K562 (cell line): ENCODE measurements around the gene RAB3C. TPM values are rescaled to one million over a fixed set of nuclear protein-coding genes. Genes with fewer than 3 reads are reported as not detected.

Source experiments
- BRD9 ChIP-seq: fragments of 450-650 bp; IDR thresholded peaks from 2 replicates; pipeline ENCODE4 v1.6.1; 2018; ENCODE audit warnings: low read depth; ENCODE audit not compliant: partially characterized antibody
- E4F1 ChIP-seq: fragments of 250-450 bp; sonication (Bioruptor Pico); IDR thresholded peaks from 2 replicates; pipeline ENCODE4 v1.5.0; 2021; ENCODE audit warnings: mild to moderate bottlenecking, borderline replicate concordance
- ETV1 ChIP-seq: fragments of 450-650 bp; conservative IDR thresholded peaks from 2 replicates; pipeline ENCODE4 v1.6.1; 2016; ENCODE audit warnings: missing genetic modification characterization, control low read depth, low read depth, missing compliant biosample characterization
- KHSRP ChIP-seq: fragments of 450-650 bp; IDR thresholded peaks from 2 replicates; pipeline ENCODE4 v1.6.1; 2017
- MCM2 ChIP-seq: fragments of 450-650 bp; IDR thresholded peaks from 2 replicates; pipeline ENCODE4 v1.6.1; 2017; ENCODE audit warnings: low read depth, mild to moderate bottlenecking
- MLLT1 ChIP-seq, 2 experiments: fragments of 450-650 bp; IDR thresholded peaks; 2 replicates each; pipeline ENCODE4 v1.6.1; 2016
- PCBP1 ChIP-seq: fragments of 200-400 bp; formaldehyde crosslinking; IDR thresholded peaks from 2 replicates; pipeline ENCODE4 v1.6.1; 2018; ENCODE audit warnings: mild to moderate bottlenecking, low read depth, low read length; ENCODE audit not compliant: poor library complexity, severe bottlenecking
- PHF20 ChIP-seq: fragments of 450-650 bp; IDR thresholded peaks from 2 replicates; pipeline ENCODE4 v1.6.1; 2018; ENCODE audit not compliant: partially characterized antibody
- SETDB1 ChIP-seq: IDR thresholded peaks from one replicate; pipeline ENCODE4 v1.6.1; 2012; ENCODE audit warnings: low read length, control low read depth, inconsistent platforms
- XRCC3 ChIP-seq: fragments of 450-650 bp; IDR thresholded peaks from 2 replicates; pipeline ENCODE4 v1.6.1; 2017; ENCODE audit warnings: mild to moderate bottlenecking, moderate library complexity
- ZBTB11 ChIP-seq, 3 experiments: fragments of 200-800 bp in 1 of 3; fragments of 250-450 bp in 1 of 3; fragments of 450-650 bp in 1 of 3; sonication (Bioruptor Pico) in 1 of 3; sonication (Bioruptor generic) in 1 of 3; formaldehyde crosslinking in 1 of 3; IDR thresholded peaks; 2 replicates each; pipeline versions ENCODE4 v1.6.1 to v1.8.0; 2016 to 2022; ENCODE audit warnings: mild to moderate bottlenecking in 2 of 3, missing genetic modification characterization in 2 of 3, missing compliant biosample characterization in 1 of 3, moderate library complexity in 1 of 3
- ZNF717 ChIP-seq: fragments of 250-450 bp; sonication (Bioruptor Pico); IDR thresholded peaks from 2 replicates; pipeline ENCODE4 v1.5.0; 2021
- polyA plus RNA-seq, 8 experiments: library from polyadenylated mRNA; depleted of rRNA in 4 of 8; stranded (reverse) in 5 of 8; unstranded in 3 of 8; fragments of >200 nt; fragmentation: Nextera tagmentation in 2 of 8; fragmentation: Illumina TruSeq in 1 of 8; extraction: Ambion mirVana in 2 of 8; extraction: Trizol in 1 of 8; gene quantifications; 2 replicates each; pipeline versions ENCODE4 v1.2.1 to v1.2.3, GENCODE V29; 2011 to 2014; ENCODE audit warnings: inconsistent platforms in 1 of 8, missing spikeins in 1 of 8
- total RNA-seq, 7 experiments: library from RNA; depleted of rRNA in 6 of 7; stranded (reverse); fragments of >200 nt in 6 of 7; fragmentation: Illumina TruSeq in 2 of 7; extraction: Trizol in 2 of 7; gene quantifications; 2 replicates each; pipeline versions ENCODE4 v1.2.1 to v1.2.3, GENCODE V29; 2011 to 2021; ENCODE audit warnings: low replicate concordance in 1 of 7

RAB3C gene
- total and polyA plus RNA-seq, 9 of the 15 experiments (the other 6 are each of a cell fraction or from before 2014, with no cell fraction given): not detected

- no peak for TF ChIP-seq ETV1 (tag)
- no peak for TF ChIP-seq MCM2
- no peak for TF ChIP-seq ZNF717 (CRISPR knock-in tag)
- TF ChIP-seq PHF20: no peak
- TF ChIP-seq KHSRP: no peak
- TF ChIP-seq E4F1 (CRISPR knock-in tag): no peak
- no peak for TF ChIP-seq ZBTB11 (CRISPR knock-in tag; IDR thresholded peaks at IDR 0.05)
- TF ChIP-seq SETDB1: no peak
- TF ChIP-seq XRCC3: no peak
- TF ChIP-seq BRD9: no peak
- TF ChIP-seq MLLT1 (IDR thresholded peaks at IDR 0.05): no peak
- TF ChIP-seq PCBP1: no peak
These were observed 310.7 kb downstream of the RAB3C start (continued) for GRCh38 chr5:58893551-58893950.
